NCI-H1092 treated with DMSO at 0.1 percent for 48 hours (cell line): ENCODE results near the gene QSOX2.
"Not testable (repeated sequence)": the region's sequence is repeated elsewhere in the genome, so short reads cannot be mapped to it uniquely, and the experiment has no call there.

Experiments used
- DNase-seq: peaks from one replicate; lab custom pipeline; 2025; lab: John Stamatoyannopoulos, UW

QSOX2 gene

DNA sequence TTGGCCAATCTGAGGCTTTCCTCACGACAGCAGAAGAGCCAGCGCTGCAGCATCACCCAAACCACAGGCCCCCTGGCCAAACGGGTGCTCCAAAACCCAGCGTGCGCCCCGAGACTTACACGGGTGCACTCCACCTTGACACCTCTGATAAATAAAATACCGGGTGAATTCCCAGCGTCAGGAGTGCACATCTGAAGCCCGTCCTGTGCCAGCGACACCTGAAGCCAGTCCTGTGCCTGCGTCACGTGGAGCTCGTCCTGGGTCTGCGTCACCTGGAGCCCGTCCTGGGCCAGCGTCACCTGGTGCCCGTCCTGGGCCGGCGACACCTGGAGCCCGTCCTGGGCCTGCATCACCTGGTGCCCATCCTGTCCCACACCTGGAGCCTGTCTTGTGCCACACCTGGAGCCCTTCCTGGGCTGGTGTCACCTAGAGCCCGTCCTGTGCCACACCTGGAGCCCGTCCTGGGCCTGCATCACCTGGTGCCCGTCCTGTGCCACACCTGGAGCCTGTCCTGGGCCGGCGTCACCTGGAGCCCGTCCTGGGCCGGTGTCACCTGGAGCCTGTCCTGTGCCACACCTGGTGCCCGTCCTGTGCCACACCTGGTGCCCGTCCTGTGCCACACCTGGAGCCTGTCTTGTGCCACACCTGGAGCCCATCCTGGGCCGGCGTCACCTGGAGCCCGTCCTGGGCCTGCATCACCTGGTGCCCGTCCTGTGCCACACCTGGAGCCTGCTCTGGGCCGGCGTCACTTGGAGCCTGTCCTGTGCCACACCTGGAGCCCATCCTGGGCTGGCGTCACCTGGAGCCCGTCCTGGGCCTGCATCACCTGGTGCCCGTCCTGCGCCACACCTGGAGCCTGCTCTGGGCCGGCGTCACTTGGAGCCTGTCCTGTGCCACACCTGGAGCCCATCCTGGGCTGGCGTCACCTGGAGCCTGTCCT, 8.9 kb downstream of the QSOX2 start:
- not testable (repeated sequence) for DNase-seq

DNA sequence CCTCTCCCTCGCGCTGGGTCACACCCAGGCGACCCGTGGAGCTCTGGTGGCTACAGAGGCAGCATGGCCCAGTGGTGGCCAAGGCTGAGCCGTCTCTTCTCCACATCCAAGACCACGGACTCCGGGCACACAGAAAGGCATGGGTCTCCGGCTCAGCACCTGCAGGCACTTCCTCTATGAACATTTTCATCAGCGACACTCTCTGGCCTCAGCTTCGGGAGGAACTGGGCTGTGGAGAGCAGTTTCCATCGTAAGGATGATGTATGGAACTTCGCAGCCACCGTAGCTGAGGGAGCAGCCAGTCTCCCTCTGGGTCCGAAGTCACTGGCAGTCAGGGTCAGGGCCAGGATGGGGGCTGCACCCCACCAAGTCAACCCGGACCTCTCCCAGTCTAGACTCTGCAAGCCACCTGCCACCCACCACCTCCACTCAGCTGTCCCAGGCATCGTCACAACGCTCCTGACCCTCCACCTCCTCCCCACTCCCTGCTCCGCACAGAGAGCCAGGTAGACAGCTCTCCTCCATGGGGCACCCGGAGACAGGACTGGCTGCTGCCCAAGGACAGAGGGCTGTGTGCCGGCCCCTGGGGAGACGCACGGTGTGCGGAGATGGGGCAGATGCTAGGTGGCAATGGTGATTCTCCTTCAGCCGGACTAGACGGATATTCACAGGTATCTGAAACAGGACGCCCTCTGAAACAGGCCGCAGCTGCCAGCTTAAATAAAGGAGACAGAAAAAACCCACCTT, 9.7 kb downstream of the QSOX2 start:
- DNase-seq = no peak

DNA sequence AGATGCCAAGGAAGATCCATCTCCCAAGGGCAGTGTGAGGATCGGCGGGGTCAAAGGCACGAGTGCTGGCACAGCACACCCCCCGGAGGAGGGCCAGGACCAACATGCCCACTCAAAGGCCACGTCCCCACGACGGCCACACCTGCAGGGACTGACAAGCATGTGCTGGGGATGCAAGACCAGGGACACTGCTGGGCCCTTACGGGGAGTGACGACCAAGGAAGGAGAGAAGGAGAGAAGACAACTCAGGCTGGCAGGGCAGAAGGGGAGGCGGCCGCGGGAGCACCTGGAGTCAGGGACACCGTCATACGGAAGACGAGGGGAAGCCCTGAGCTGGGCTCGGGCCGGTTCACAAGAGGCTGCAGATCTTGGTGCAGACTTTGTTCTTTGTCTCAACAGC, 10.4 kb downstream of the QSOX2 start:
- DNase-seq = no peak

DNA sequence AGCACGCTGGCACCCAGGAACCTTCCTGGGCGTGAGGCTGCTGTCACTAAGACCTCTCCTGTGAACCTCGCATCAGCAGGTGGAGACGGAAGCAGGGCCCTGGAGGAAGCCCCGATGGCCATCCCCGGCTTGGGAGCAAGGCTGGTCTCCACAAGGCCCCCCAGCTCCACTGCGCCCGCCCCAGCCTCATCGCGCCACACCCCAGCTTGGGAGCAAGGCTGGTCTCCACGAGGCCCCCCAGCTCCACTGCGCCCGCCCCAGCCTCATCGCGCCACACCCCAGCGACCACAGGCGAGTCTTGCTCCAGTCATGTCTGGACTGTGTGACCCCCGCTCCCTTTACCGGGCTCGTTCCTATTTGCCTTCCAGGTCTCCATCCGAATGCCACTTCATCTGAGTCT, 11.0 kb downstream of the QSOX2 start:
- DNase-seq = no peak

DNA sequence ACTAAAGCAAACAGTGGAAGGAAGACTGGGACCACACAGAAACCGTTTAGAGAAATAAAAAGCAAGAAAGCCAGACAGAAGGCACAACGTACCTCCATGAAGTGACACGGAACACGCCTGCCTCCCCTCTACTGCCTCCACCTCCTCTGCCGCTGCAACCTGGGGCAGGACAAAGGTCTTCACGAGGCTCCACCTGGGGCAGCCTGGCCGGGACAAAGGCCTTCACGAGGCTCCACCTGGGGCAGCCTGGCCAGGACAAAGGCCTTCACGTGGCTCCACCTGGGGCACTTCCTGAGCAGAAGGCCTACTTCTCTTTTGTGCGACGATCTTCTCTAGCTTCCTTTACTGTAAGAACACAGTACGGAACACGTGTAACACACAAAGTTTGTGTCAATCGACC, 11.7 kb downstream of the QSOX2 start:
- DNase-seq = no peak

DNA sequence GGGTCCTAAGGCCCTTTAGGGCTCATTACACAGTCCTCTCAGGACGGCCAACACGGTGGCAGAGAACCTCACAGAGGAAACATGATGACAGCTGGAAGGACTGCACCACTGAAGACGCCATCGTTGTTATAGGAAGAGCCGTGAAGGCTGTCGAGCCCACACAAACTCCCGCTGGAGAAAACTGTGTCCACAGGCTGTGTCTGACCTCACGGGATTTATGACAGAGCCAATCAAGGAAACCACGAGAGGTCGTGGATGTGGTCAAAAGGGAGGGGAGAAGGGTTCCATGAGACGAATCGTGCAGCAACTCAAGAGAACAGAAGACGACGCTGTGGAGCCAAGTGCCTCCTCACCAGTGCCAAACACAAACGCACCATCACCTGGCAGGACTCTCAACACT, 12.2 kb downstream of the QSOX2 start:
- DNase-seq = no peak

DNA sequence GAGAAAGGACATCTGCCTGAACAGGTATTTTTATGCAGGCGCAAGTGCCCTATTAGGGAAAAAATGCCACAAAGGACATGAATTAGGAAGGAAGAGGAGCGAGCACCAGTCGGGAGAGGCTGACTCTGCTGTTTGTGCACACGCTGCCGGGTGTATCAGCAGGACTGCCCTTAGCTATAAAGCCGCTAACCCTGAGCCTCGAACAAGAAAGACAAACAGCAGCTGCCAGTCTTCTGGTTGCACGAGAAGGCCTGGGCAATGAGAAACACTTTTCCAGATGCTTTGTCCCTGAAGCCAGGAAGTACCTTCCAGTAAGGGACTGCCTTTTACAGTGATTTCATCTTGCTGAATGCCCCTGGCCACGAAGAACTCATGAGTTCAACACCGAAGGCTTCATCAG, 12.6 kb downstream of the QSOX2 start:
- DNase-seq = no peak

DNA sequence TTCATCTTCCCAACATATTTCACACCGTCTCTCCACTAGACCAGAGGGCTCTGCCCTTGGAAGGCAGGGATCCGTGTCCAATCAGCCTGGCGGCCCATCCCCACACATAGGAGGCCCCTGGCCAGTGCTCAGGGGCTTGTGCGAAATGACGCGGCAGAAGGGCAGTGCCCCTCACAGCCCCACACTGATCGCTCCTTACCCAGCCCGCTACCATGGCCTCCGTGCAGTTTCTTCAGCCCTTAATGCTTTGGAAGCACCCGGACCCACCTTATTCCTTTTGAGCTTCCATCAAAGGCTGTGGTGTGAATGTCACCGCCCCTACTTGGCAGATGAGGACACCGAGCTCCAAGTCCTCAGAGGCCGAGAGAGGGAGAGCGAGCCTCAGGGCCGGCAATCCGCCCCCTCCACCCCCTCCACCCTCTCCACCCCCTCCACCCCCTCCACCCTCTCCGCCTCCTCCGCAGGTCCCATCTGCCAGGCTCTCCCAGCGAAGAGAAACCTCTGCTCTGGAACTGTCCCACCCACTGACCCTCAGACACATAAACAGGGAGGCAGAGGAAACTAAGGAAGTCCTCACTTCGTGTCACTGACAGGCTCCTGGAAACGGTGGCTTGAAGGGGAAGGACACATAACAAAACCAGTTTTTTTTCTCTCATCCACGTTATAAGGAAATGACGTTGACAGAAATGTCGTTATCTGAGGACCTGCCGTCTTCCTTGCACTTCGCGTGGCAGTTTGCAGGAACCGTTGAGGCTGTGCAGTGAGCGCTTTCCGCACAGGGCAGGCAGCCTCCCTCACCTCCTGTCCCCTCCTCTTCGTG, 13.9 kb downstream of the QSOX2 start:
- DNase-seq = no peak

DNA sequence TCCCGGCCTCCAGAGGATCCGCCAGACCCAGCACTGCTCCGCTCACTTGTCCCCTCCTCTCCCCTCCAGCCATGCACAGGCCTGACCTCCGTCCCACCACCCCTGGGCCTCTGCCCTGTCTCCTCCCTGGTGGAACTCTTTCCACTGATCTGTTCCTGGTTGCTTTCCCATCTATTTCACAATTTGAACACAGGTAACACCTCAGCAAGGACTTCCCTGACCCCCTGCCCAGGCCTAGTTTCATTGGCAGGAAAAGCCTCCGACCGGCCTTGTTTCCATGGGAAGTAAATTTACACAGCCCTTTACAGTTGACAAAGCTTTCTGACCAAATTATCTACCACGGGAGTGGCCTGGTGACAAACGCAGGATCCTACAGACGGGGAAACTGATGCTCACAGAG, 14.8 kb downstream of the QSOX2 start:
- no peak for DNase-seq

DNA sequence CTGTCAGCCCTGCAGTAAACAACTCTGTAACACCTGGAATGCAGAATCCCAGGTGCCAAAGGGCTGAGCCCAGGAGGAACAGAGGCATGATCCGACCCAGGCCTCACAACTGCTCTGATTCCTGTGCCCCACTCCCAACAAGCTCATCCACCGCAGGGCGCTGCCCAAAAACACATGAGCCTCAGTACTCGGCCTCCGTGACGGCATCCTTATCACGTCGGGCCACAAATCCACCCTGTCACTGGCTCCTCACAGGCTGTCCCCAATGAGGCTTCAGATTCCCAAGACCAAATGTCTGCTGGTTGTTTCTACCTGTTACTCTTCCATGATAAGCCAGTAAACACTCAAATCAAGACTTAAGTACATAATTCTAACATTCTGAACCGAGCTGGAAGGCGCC, 15.2 kb downstream of the QSOX2 start:
- DNase-seq = no peak

DNA sequence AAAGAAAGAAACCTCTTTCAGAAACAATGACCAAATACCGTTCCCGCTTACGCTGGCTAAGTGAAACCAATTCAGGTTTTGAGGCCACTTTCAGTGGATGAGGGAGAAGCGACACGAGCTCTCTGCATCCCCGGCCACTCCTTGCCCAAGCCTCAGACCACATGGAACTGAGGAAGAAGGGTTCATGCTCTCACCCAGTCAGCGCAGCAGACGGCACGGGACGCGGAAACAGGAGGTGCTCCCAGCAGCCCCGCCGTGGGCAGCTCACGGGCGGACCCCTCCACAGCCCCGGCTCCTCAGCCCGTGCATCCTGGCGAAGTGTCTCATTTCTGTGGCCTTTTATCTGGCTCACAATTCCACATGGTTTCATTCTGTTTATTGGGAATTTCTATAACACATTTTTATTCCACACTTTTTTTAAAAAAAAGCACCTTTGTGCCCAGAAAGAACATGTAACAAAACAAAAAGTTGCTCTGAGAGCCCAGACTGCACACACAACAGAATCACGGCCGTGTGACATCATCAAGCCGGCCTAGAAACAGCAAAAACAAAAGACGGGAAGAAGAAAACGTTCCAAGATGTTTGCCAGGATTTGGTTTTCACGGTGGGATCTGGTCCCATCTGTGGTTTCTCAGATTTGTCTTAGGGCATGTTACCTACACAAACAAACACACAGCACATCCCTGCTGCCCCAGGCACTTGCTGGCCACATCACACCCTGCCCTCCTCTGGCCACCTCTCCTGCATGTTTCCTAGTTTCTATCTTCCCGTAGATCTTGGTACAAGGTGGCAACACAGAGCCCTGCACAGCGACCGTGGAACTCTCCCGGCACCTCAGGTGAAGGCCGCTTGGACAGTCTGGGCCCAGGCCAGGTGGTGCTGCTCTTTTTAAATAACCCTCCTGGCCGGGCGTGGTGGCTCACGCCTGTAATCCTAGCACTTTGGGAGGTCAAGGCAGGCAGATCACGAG, 16.2 kb downstream of the QSOX2 start:
- no peak for DNase-seq

DNA sequence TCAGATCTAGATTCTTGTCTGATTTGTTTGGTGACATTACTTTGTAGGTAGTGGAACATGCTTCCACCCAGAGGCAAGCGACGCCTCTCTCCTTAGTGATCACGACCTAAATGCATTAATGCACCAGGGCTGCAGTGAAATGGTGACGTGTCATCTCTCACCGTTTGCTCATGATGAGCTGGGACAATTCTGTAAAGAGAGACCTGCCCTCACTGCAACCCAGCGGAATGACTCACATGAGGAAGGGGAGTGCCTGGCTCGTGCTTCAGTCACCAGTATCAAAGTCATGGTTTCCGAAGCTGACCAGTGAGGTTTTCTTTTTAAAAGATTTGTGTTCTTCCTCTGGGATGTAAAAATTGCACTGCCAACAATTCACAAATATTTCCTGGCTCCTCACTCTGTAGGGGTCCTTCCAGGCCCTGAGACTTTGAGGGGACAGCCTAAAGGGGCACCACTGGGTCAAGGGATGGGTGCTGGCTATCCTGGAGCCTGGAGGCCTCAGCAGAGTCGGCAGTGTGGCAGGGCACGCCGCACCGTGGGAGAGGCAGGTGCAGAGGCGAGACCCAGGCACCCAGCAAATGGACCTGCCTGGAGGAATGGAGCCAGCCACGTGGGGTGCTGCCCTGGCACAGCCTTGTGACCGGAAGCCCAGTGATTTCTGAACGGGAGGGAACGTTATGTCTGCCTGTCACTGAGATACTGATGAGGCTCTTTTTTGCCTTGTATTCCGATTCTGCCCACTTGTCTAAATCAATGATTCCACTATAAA, 17.3 kb downstream of the QSOX2 start:
- no peak for DNase-seq

DNA sequence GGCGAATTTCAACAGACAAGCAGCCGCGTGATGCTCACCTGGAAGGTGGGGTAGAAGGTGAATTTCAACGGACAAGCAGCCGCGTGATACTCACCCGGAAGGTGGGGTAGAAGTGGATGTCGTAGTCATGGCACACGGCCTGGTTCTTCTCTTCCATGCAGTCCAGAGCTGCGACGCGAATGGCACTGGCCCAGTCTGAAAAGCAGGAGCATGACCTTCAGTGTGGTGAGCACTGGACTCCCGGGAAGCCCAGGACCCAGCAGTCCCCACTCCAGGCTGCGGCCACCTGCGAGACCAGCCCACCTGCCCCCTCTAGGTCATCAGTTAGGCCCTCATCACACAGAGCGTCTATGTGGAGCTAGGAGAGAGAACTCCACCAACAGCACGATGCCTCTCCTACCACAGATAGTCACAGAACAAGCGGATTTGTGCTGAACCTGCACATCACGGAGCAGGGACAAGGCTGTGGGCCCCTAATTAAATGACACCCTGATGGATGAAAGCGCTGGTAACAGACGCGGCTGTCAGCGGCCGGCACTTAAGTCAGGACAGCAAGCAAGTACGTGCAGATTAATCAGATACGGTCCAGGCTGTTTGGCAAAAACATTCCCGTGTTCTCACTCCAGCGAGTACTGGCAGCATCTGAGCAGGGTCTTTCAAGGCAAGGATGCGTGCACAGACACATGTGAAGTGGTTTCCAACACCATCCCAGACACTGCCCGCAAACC, 18.8 kb downstream of the QSOX2 start:
- DNase-seq = no peak

DNA sequence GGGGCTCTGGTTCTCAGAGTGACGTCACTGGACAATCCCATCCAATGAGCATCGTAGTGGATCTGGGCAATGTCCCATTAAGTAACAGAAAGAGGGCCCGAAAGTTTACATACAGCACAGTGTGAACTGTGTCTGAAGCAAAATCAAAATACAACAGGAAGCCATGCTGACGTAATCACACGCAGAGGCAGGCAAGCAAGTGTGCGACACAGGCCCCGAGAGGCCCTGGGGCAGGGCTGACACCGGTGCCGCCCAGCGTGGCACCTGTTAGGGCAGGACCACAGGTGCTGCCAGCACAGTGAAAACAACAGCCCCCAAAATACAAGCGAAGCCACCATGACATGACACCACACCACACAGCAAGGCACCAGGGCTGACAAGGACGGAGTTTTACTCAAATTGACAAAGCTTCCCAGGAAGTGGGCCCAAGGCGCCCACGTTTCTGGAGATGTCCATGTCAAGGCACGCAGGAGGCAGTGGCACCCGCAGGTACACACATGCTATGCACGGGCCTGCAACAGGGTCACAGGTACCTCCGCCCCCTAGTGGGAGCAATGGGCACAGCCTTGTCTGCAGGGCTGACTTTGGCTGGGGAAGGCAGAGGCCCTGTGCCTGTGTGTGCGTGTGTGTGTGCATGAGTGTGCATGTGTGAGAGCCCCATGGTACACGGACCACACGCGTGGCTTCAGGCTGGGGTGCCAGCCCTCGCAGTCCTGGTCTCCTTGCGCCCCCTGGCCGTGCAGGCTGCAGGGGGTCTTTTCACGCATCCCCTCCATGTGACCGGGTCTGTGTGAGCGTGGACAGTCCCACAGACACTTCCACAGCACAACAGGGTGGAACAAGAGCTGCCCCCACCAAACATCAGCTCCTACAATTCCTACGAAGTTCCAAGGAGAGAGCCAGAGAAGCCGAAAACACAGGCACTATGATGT, 19.6 kb downstream of the QSOX2 start:
- peak; percentile 42 for DNase-seq

DNA sequence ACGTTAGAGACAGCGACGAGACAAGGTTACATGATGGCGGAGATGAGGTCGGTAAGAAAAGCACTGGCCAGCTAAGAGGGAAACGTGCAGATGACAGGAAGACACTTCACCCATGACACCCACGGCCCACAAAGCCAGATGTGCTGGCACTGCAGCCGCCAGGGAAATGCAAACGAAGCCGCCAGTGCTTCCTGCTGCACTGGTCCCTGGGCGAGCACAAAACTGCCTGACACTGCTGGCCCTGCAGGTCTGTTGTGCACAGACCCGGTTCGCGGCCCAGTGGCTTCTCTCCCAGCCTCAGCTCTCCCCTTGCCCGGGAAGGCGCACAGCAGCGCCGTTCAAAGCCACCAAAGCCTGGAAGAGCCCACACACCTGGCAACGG, 20.3 kb downstream of the QSOX2 start:
- DNase-seq = no peak

DNA sequence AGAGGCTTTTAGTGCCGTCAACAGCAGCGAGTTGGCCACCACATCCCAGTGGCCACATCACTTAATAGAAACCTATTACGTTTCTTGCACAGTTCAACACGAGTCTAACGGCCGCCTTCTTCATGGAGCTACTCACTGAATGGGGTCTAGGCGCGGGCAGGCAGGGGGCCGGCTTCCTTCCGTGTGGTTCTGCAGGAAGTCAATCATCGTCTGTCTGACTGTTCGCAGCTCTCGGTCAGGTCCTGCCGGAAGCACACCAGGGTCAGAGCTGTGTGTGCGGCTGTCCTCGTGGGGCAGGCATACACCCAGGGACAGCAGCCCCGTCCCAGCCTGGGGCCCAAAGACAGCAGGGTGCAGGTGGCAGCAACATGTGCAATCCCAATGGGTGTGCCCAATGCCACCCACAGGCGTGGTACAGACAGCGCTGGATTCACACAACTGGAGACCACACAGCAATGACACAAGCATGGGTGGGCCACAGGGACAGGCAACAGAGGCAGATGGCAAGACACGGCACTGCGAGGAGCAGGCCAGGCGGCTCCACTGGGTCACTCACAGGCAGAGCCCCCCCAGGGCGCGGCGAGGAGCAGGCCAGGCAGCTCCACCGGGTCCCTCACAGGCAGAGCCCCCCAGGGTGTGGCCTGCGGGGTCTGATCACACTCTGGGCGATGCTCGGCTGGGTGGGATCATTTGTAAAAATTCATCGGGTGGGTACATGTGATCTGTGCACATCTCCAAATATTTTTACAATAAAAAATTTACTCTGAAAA, 21.6 kb downstream of the QSOX2 start:
- DNase-seq = no peak

DNA sequence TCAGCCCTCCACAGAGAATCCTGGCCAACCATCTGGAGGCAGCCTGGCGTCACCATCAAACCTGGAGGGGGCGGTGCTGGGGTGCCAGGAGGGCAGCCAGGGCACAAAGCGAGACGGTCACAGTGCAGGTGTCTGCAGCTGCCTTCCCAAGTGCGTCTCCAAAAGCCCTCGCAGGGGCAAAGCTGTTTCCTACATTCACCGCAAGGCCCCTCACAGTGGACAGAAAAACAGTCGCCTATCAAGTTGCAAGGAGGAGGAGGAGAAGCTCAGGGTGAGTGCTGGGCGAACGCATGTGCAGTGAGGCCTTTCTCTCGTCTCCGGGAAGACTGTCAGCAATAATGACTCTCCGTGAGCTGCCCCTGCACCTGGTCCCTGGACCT, 22.7 kb downstream of the QSOX2 start:
- DNase-seq = no peak
